ENCODE data around the gene MYZAP. TPM values are rescaled to one million over a fixed set of nuclear protein-coding genes. Genes with fewer than 3 reads are reported as not detected.

MYZAP gene
- total and polyA plus RNA-seq, 9 of the 15 experiments (the other 6 are each of a cell fraction or from before 2014, with no cell fraction given): 0.03 TPM; not detected in 8

DNA sequence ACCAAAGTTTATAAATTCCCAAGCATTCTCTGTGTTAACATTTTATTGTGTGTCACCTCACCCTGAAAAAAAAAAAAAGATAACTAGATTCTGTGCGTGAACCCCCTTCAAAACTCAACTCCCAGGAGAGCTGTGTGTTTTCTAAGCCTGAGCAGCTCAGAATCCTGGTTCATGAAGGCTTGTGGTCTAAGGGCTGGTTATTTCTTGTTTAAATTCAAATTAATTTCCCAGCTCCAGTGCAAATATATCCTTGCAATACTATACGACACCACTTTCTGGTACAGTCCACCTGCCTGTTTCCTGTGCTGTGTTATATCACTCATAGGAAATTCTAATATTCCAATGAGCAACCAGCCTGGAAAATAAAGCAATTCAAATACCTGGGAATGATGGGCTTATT is 23.4 kb upstream of the MYZAP start (continued):
- TF ChIP-seq, protein P1, sequence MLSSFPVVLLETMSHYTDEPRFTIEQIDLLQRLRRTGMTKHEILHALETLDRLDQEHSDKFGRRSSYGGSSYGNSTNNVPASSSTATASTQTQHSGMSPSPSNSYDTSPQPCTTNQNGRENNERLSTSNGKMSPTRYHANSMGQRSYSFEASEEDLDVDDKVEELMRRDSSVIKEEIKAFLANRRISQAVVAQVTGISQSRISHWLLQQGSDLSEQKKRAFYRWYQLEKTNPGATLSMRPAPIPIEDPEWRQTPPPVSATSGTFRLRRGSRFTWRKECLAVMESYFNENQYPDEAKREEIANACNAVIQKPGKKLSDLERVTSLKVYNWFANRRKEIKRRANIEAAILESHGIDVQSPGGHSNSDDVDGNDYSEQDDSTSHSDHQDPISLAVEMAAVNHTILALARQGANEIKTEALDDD (IDR thresholded peaks at IDR 0.05): no peak
- TF ChIP-seq ZNF354B (CRISPR knock-in tag; IDR thresholded peaks at IDR 0.05) (no peak), GTF2A2 (tag; IDR thresholded peaks at IDR 0.05) (no peak)

GRCh38 chr15:57570340-57570739 is 21.4 kb upstream of the MYZAP start:
- Histone ChIP-seq H3K9me3 (replicated peaks; ENCODE audit: control insufficient read depth, insufficient read depth, low read depth, low read length) (no peaks in the 10 kb centered on the region; the same call in 1 of the 2 replicates), H3K27ac (ENCODE audit: extremely low read depth, low read depth, low read length) (no peak overlapping the region), H2AFZ (ENCODE audit: low read depth, low read length) (no peak overlapping the region), H4K20me1 (replicated peaks; ENCODE audit: control insufficient read depth, insufficient read depth, low read length) (no peaks in the 10 kb centered on the region), H3K4me1 (replicated peaks in 1 of 2; ENCODE audit: control insufficient read depth in 2 of 2, insufficient read depth in 2 of 2, low read length in 2 of 2) (no peaks in the 10 kb centered on the region; a peak in 2 of 5 replicates), H3K79me2 (ENCODE audit: control insufficient read depth, insufficient read depth, low read length) (no peaks in the 10 kb centered on the region), H3K9ac (ENCODE audit: insufficient read depth in 1 of 2, low read depth in 2 of 2, low read length in 2 of 2) (no peak overlapping the region), H3K4me3 (no peak overlapping the region), H3K4me2 (ENCODE audit: insufficient read depth, low read length) (no peak overlapping the region), H3K9me1 (ENCODE audit: control insufficient read depth, insufficient read depth, low read length) (no peaks in the 10 kb centered on the region), H3K36me3 (ENCODE audit: control insufficient read depth, insufficient read depth, low read length) (no peaks in the 10 kb centered on the region), H3K27me3 (ENCODE audit: control insufficient read depth in 2 of 2, insufficient read depth in 2 of 2, low read length in 2 of 2) (peaks cover 6 to 29% of the 10 kb centered on the region in 2 experiments)
- no peak for DNase-seq (ENCODE audit: extremely low read depth in 1 of 4, low spot score in 3 of 4)
- no TSS peak for BruUV-seq (replicated peaks)
- POLR2A ChIA-PET: no interaction called here
- intact Hi-C loops (cut with micrococcal nuclease): loop anchor here (10.0 kb wide), 1 partner anchor 174 kb away; no protein-coding TSS in a partner anchor
- WGBS (ENCODE audit: insufficient coverage, low coverage, missing lambda C conversion rate): 0% methylated on average over 2 of the region's 2 CpGs
- CTCF ChIA-PET (ENCODE audit: low intra/inter-chr PET ratio): no interaction called here
- in situ Hi-C loops (cut with MboI): loop anchor here (25.0 kb wide), 1 partner anchor 492 kb away; the partner anchor contains the start of gene ALDH1A2
- FAIRE-seq: no peak
- no peak for ATAC-seq
- TF ChIP-seq, protein P2, sequence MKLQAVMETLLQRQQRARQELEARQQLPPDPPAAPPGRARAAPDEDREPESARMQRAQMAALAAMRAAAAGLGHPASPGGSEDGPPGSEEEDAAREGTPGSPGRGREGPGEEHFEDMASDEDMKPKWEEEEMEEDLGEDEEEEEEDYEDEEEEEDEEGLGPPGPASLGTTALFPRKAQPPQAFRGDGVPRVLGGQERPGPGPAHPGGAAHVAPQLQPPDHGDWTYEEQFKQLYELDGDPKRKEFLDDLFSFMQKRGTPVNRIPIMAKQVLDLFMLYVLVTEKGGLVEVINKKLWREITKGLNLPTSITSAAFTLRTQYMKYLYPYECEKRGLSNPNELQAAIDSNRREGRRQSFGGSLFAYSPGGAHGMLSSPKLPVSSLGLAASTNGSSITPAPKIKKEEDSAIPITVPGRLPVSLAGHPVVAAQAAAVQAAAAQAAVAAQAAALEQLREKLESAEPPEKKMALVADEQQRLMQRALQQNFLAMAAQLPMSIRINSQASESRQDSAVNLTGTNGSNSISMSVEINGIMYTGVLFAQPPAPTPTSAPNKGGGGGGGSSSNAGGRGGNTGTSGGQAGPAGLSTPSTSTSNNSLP (IDR thresholded peaks at IDR 0.05; ENCODE audit: borderline replicate concordance, low read depth, low read length): no peak
- no peak for TF ChIP-seq YY1 (IDR thresholded peaks at IDR 0.05; ENCODE audit: borderline replicate concordance in 1 of 3, control insufficient read depth in 1 of 3, extremely low read depth in 1 of 3, insufficient read depth in 3 of 3, insufficient read length in 1 of 3, insufficient replicate concordance in 2 of 3, low read depth in 1 of 3, low read length in 2 of 3)
- TF ChIP-seq CBFA2T3 (IDR thresholded peaks at IDR 0.05): no peak
- TF ChIP-seq CBX8 (IDR thresholded peaks at IDR 0.05; ENCODE audit: borderline replicate concordance, extremely low read depth, low read depth, low read length, poor library complexity, severe bottlenecking): no peak
- TF ChIP-seq SETDB1 (IDR thresholded peaks at IDR 0.05; ENCODE audit: low read length): no peak
- no peak for TF ChIP-seq TAF9B (IDR thresholded peaks at IDR 0.05; ENCODE audit: partially characterized antibody)
- TF ChIP-seq ZEB2 (IDR thresholded peaks at IDR 0.05): no peak
- no peak for TF ChIP-seq RBM17 (IDR thresholded peaks at IDR 0.05; ENCODE audit: borderline replicate concordance, low read depth, low read length)
- TF ChIP-seq HMG20B (CRISPR knock-in tag; IDR thresholded peaks at IDR 0.05): no peak
- TF ChIP-seq ZNF133 (CRISPR knock-in tag; IDR thresholded peaks at IDR 0.05): no peak
- TF ChIP-seq TOE1 (IDR thresholded peaks at IDR 0.05; ENCODE audit: borderline replicate concordance): no peak
- no peak for TF ChIP-seq TOE1 (CRISPR knock-in tag; IDR thresholded peaks at IDR 0.05; ENCODE audit: borderline replicate concordance, low read depth)
- TF ChIP-seq ZNF277 (CRISPR knock-in tag; IDR thresholded peaks at IDR 0.05; ENCODE audit: borderline replicate concordance): no peak
- no peak for TF ChIP-seq HNRNPH1 (optimal IDR thresholded peaks at IDR 0.05; ENCODE audit: low read depth, low read length)
